Fibroblast of skin of scalp (primary cell): ENCODE data around the gene SH3PXD2A.
"Not testable (repeated sequence)": the region's sequence is repeated elsewhere in the genome, so short reads cannot be mapped to it uniquely, and the experiment has no call there.

Experiments
- DNase-seq: peaks from one replicate; pipeline ENCODE4 v3.0.0-alpha.2; 2013

SH3PXD2A gene

GRCh38 chr10:103787331-103787730 is 68.0 kb downstream of the SH3PXD2A start:
- DNase-seq, result no peak

- DNase-seq, result no peak
Observed at GRCh38 chr10:103786020-103786419, 69.4 kb downstream of the SH3PXD2A start.

- DNase-seq, result no peak
Observed at GRCh38 chr10:103784723-103785418, 70.5 kb downstream of the SH3PXD2A start.

- DNase-seq, result no peak
Observed at GRCh38 chr10:103784089-103784488, 71.3 kb downstream of the SH3PXD2A start.

- no peak for DNase-seq
Observed at GRCh38 chr10:103783681-103784080, 71.7 kb downstream of the SH3PXD2A start.

GRCh38 chr10:103781329-103782061 is 73.9 kb downstream of the SH3PXD2A start:
- DNase-seq, result peak; percentile 89

- no peak for DNase-seq
Observed at GRCh38 chr10:103780242-103781149, 74.9 kb downstream of the SH3PXD2A start.

- DNase-seq, result no peak
Observed at GRCh38 chr10:103778358-103779139, 76.8 kb downstream of the SH3PXD2A start.

- DNase-seq, result no peak
Observed at GRCh38 chr10:103776878-103777591, 78.3 kb downstream of the SH3PXD2A start.

- DNase-seq, result no peak
Observed at GRCh38 chr10:103775776-103776175, 79.6 kb downstream of the SH3PXD2A start.

GRCh38 chr10:103772846-103773245 is 82.5 kb downstream of the SH3PXD2A start:
- DNase-seq, result not testable (repeated sequence)

- peak; percentile 76 for DNase-seq
Observed at GRCh38 chr10:103772096-103772845, 83.1 kb downstream of the SH3PXD2A start.

GRCh38 chr10:103770139-103770538 is 85.2 kb downstream of the SH3PXD2A start:
- no peak for DNase-seq

- DNase-seq, result no peak
Observed at GRCh38 chr10:103769176-103769575, 86.2 kb downstream of the SH3PXD2A start.

- no peak for DNase-seq
Observed at GRCh38 chr10:103768345-103768744, 87.0 kb downstream of the SH3PXD2A start.

- no peak for DNase-seq
Observed at GRCh38 chr10:103767756-103768155, 87.6 kb downstream of the SH3PXD2A start.

- no peak for DNase-seq
Observed at GRCh38 chr10:103766751-103767505, 88.4 kb downstream of the SH3PXD2A start.

- no peak for DNase-seq
Observed at GRCh38 chr10:103765981-103766380, 89.4 kb downstream of the SH3PXD2A start.

GRCh38 chr10:103765168-103765567 is 90.2 kb downstream of the SH3PXD2A start:
- DNase-seq, result peak; percentile 66
